ENCODE measurements around the gene TSC22D3. TPM values are rescaled to one million over a fixed set of nuclear protein-coding genes. Genes with fewer than 3 reads are reported as not detected.
"Not testable (repeated sequence)": the region's sequence is repeated elsewhere in the genome, so short reads cannot be mapped to it uniquely, and the experiment has no call there.

The TSC22D3 gene
- total and polyA plus RNA-seq, 2 donors (not counting 1 experiment from before 2014, with no cell fraction given): 24.2 to 51.5 TPM

- Histone ChIP-seq H3K27ac (ENCODE audit: insufficient read depth, low read length) (no peak overlapping the region), H3K9ac (ENCODE audit: insufficient read depth, low read length) (no peak overlapping the region), H3K79me2 (ENCODE audit: control insufficient read depth, insufficient read depth, low read length) (no peaks in the 10 kb centered on the region), H3K27me3 (ENCODE audit: control insufficient read depth, insufficient read depth, low read length) (no peaks in the 10 kb centered on the region), H2AFZ (ENCODE audit: low read length) (no peak overlapping the region), H3K4me3 (replicated peaks in 1 of 4; ENCODE audit: control extremely low read depth in 1 of 4, insufficient read depth in 1 of 4, low read depth in 3 of 4, low read length in 4 of 4) (no peak overlapping the region), H4K20me1 (ENCODE audit: control insufficient read depth, extremely low read depth, insufficient read depth, low read length) (no peaks in the 10 kb centered on the region), H3K9me3 (ENCODE audit: control insufficient read depth, insufficient read depth, low read depth, low read length) (no peaks in the 10 kb centered on the region), H3K4me2 (ENCODE audit: extremely low read depth, insufficient read depth, low read length) (no peak overlapping the region), H3K4me1 (ENCODE audit: control insufficient read depth, extremely low read depth, insufficient read depth, low read length) (peaks cover 6% of the 10 kb centered on the region), H3K36me3 (ENCODE audit: control insufficient read depth, insufficient read depth, low read length) (no peaks in the 10 kb centered on the region)
- no peak for DNase-seq (ENCODE audit: low read depth in 2 of 2)
- TF ChIP-seq EZH2 (IDR thresholded peaks at IDR 0.05; ENCODE audit: low read length, missing control alignments) (no peak), CTCF (conservative IDR thresholded peaks at IDR 0.05 in 1 of 2, IDR thresholded peaks at IDR 0.05 in 1 of 2; ENCODE audit: low read depth in 1 of 2, low read length in 2 of 2) (no peak)
Measured at GRCh38 chrX:107669885-107670628, 105.5 kb downstream of the TSC22D3 start.

DNA sequence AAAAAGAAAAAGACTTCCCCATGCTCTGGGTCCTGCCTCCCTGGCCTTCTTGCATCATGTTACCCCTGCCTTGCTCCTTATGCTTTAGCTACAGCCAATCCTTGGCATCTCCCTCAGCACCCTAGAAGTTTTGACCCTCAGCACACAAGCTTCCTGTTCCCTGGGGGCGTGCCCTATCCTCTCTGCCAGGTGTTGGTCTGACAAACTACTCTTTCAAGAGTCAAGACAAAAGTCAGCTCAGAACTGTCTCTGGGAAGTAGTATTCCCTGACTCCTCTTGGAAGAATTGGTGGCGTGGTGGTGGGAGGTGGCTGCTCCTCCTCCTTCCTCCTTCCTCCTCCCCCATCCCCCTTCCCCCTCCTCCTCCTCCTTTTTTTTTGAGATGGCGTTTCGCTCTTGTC, 106.3 kb downstream of the TSC22D3 start:
- H4K20me1 ChIP-seq (ENCODE audit: control insufficient read depth, extremely low read depth, insufficient read depth, low read length): no peaks in the 10 kb centered on the region
- no peak for TF ChIP-seq CTCF (conservative IDR thresholded peaks at IDR 0.05 in 1 of 2, IDR thresholded peaks at IDR 0.05 in 1 of 2; ENCODE audit: low read depth in 1 of 2, low read length in 2 of 2)
- TF ChIP-seq EZH2 (IDR thresholded peaks at IDR 0.05; ENCODE audit: low read length, missing control alignments): no peak

DNA sequence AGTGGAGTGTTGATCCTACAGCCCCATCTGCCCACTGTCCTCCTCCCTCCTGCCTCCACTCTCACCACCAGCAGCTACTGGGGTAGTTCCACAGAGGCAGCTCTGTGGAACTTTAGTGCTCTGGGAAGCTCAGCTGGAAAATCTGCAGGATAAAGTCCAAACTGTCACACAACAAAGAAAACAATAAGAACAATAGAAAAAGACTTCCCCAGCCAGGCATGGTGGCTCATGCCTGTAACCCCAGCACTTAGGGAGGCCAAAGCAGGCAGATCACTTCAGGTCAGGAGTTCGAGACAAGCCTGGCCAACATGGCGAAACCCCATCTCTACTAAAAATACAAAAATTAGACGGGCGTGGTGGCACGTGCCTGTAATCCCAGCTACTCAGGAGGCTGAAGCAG, 106.9 kb downstream of the TSC22D3 start:
- not testable (repeated sequence) for H3K36me3 ChIP-seq (ENCODE audit: control insufficient read depth, insufficient read depth, low read length); H3K27ac ChIP-seq (ENCODE audit: insufficient read depth, low read length); H3K9me3 ChIP-seq (ENCODE audit: control insufficient read depth, insufficient read depth, low read depth, low read length); H3K79me2 ChIP-seq (ENCODE audit: control insufficient read depth, insufficient read depth, low read length); H3K27me3 ChIP-seq (ENCODE audit: control insufficient read depth, insufficient read depth, low read length); DNase-seq (ENCODE audit: low read depth in 2 of 2); H4K20me1 ChIP-seq (ENCODE audit: control insufficient read depth, extremely low read depth, insufficient read depth, low read length); H3K4me2 ChIP-seq (ENCODE audit: extremely low read depth, insufficient read depth, low read length); H3K9ac ChIP-seq (ENCODE audit: insufficient read depth, low read length); H3K4me3 ChIP-seq (replicated peaks in 1 of 4; ENCODE audit: control extremely low read depth in 1 of 4, insufficient read depth in 1 of 4, low read depth in 3 of 4, low read length in 4 of 4); H3K4me1 ChIP-seq (ENCODE audit: control insufficient read depth, extremely low read depth, insufficient read depth, low read length); H2AFZ ChIP-seq (ENCODE audit: low read length)

More for the DNA sequence above, 106.3 kb downstream of the TSC22D3 start:
- Histone ChIP-seq H3K36me3 (ENCODE audit: control insufficient read depth, insufficient read depth, low read length) (no peaks in the 10 kb centered on the region), H3K4me2 (ENCODE audit: extremely low read depth, insufficient read depth, low read length) (no peak overlapping the region), H2AFZ (ENCODE audit: low read length) (no peak overlapping the region), H3K4me3 (replicated peaks in 1 of 4; ENCODE audit: control extremely low read depth in 1 of 4, insufficient read depth in 1 of 4, low read depth in 3 of 4, low read length in 4 of 4) (no peak overlapping the region), H3K9ac (ENCODE audit: insufficient read depth, low read length) (no peak overlapping the region), H3K9me3 (ENCODE audit: control insufficient read depth, insufficient read depth, low read depth, low read length) (no peaks in the 10 kb centered on the region), H3K79me2 (ENCODE audit: control insufficient read depth, insufficient read depth, low read length) (no peaks in the 10 kb centered on the region), H3K27ac (ENCODE audit: insufficient read depth, low read length) (no peak overlapping the region), H3K4me1 (ENCODE audit: control insufficient read depth, extremely low read depth, insufficient read depth, low read length) (peaks cover 2% of the 10 kb centered on the region), H3K27me3 (ENCODE audit: control insufficient read depth, insufficient read depth, low read length) (no peaks in the 10 kb centered on the region)
- no peak for DNase-seq (ENCODE audit: low read depth in 2 of 2)
